GM21447 (cell line): ENCODE results near the gene RASD2.

ENCODE experiments used
- ATAC-seq: cut with Tn5 transposase; IDR thresholded peaks from one replicate; pipeline ENCODE4 v1.9.1; 2021; ENCODE audit not compliant: unreplicated experiment

RASD2 gene

GRCh38 chr22:35601013-35601580 lies 60.5 kb downstream of the RASD2 start:
- ATAC-seq, result no peak

- ATAC-seq, result no peak
Observed at GRCh38 chr22:35601743-35602615, 61.3 kb downstream of the RASD2 start.
